Activated T-cell treated with anti-CD3 and anti-CD28 coated beads, Interleukin-2, amount 50 U/mL, for 24 hours (primary cell): Measurements from ENCODE around the gene TSPAN5.

Source experiments
- DNase-seq: peaks from one replicate; pipeline ENCODE4 v3.0.0-alpha.2; 2020
- H3K27ac Mint-ChIP-seq: 2 replicates; pipeline ENCODE4 v1.8.0; 2020; ENCODE audit warnings: mild to moderate bottlenecking, mixed read lengths
- H3K27me3 Mint-ChIP-seq: 2 replicates; pipeline ENCODE4 v1.8.0; 2020; ENCODE audit warnings: mixed read lengths
- H3K36me3 Mint-ChIP-seq: 2 replicates; pipeline ENCODE4 v1.8.0; 2020; ENCODE audit warnings: low read depth, mixed read lengths
- H3K4me1 Mint-ChIP-seq: 2 replicates; pipeline ENCODE4 v1.8.0; 2020; ENCODE audit warnings: low read depth, mixed read lengths
- H3K4me3 Mint-ChIP-seq: 2 replicates; pipeline ENCODE4 v1.8.0; 2020; ENCODE audit warnings: mild to moderate bottlenecking, moderate library complexity, mixed read lengths
- H3K9me3 Mint-ChIP-seq: 2 replicates; pipeline ENCODE4 v1.8.0; 2020; ENCODE audit warnings: mixed read lengths

The TSPAN5 gene

GRCh38 chr4:98685225-98686042 lies 27.0 kb upstream of the TSPAN5 start:
- peaks cover 40% of the 10 kb centered on the region for H3K4me1 Mint-ChIP-seq
- no peaks in the 10 kb centered on the region for H3K27me3 Mint-ChIP-seq
- no peak overlapping the region for H3K27ac Mint-ChIP-seq
- no peaks in the 10 kb centered on the region for H3K9me3 Mint-ChIP-seq
- H3K4me3 Mint-ChIP-seq, result no peak overlapping the region
- no peak for DNase-seq
- H3K36me3 Mint-ChIP-seq, result no peaks in the 10 kb centered on the region

GRCh38 chr4:98682719-98683118 lies 24.3 kb upstream of the TSPAN5 start:
- H3K27ac Mint-ChIP-seq, result no peak overlapping the region
- peaks cover 18% of the 10 kb centered on the region for H3K4me1 Mint-ChIP-seq
- no peak overlapping the region for H3K4me3 Mint-ChIP-seq
- H3K36me3 Mint-ChIP-seq, result no peaks in the 10 kb centered on the region
- no peaks in the 10 kb centered on the region for H3K9me3 Mint-ChIP-seq
- H3K27me3 Mint-ChIP-seq, result no peaks in the 10 kb centered on the region
- no peak for DNase-seq

GRCh38 chr4:98680806-98681205 lies 22.4 kb upstream of the TSPAN5 start:
- Mint-ChIP-seq H3K36me3 (no peaks in the 10 kb centered on the region), H3K9me3 (no peaks in the 10 kb centered on the region), H3K4me3 (no peak overlapping the region), H3K4me1 (peaks cover 4% of the 10 kb centered on the region), H3K27ac (no peak overlapping the region), H3K27me3 (no peaks in the 10 kb centered on the region)
- no peak for DNase-seq

DNA sequence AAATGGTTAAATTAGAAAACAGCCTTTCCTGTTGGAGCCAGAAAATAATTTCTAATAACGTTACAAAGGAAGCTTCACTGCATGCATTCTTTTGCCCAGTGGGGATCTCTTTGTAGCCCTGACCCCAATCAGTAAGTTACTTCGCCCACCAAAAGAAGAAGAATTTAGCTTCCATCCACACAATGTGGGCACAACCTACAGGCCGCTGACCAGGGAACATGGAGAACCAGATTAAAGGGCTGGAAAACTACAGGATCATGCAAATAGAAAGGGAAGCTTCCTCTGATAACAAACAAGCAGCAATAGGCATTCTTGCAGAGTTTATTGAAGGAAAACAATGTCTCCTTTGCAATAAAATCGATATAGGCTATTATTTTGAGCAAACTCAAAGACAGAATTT lies 21.3 kb upstream of the TSPAN5 start:
- DNase-seq, result no peak
- Mint-ChIP-seq H3K27ac (no peak overlapping the region), H3K4me3 (no peak overlapping the region), H3K36me3 (no peaks in the 10 kb centered on the region), H3K9me3 (no peaks in the 10 kb centered on the region), H3K27me3 (no peaks in the 10 kb centered on the region), H3K4me1 (no peaks in the 10 kb centered on the region)

DNA sequence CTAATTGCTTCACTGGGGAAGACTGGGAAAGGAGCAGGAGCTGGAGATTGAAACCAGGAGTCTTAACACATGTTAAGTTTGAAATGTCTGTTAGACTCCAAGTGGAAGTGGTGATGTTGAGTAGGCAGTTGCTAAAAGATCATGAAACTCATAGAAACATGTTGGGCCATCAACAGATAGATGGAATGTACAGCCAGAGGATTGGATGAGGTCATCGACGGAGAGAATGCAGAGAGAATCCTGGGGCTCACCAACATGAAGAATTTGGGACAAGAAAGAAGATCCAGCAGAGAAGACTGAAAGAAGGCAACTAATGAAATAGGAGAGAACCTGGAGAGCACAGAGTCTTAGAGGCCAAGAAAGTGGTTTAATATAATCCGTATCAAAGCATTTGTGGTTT lies 19.4 kb upstream of the TSPAN5 start:
- no peak overlapping the region for H3K27ac Mint-ChIP-seq
- no peaks in the 10 kb centered on the region for H3K27me3 Mint-ChIP-seq
- no peak for DNase-seq
- H3K9me3 Mint-ChIP-seq, result no peaks in the 10 kb centered on the region
- H3K4me3 Mint-ChIP-seq, result no peak overlapping the region
- H3K36me3 Mint-ChIP-seq, result no peaks in the 10 kb centered on the region
- H3K4me1 Mint-ChIP-seq, result peaks cover 11% of the 10 kb centered on the region

- peaks cover 22% of the 10 kb centered on the region for H3K4me1 Mint-ChIP-seq
- no peaks in the 10 kb centered on the region for H3K9me3 Mint-ChIP-seq
- H3K4me3 Mint-ChIP-seq, result no peak overlapping the region
- no peaks in the 10 kb centered on the region for H3K36me3 Mint-ChIP-seq
- H3K27me3 Mint-ChIP-seq, result no peaks in the 10 kb centered on the region
- no peak overlapping the region for H3K27ac Mint-ChIP-seq
- no peak for DNase-seq
Observed at GRCh38 chr4:98674404-98675173, 16.2 kb upstream of the TSPAN5 start.

- peaks cover 22% of the 10 kb centered on the region for H3K4me1 Mint-ChIP-seq
- H3K4me3 Mint-ChIP-seq, result no peak overlapping the region
- H3K36me3 Mint-ChIP-seq, result no peaks in the 10 kb centered on the region
- no peak for DNase-seq
- no peak overlapping the region for H3K27ac Mint-ChIP-seq
- H3K9me3 Mint-ChIP-seq, result no peaks in the 10 kb centered on the region
- H3K27me3 Mint-ChIP-seq, result no peaks in the 10 kb centered on the region
Observed at GRCh38 chr4:98673978-98674377, 15.6 kb upstream of the TSPAN5 start.

- Mint-ChIP-seq H3K9me3 (no peaks in the 10 kb centered on the region), H3K4me3 (peak overlapping the region; percentile 18), H3K36me3 (no peaks in the 10 kb centered on the region), H3K27me3 (no peaks in the 10 kb centered on the region), H3K27ac (no peak overlapping the region), H3K4me1 (peaks cover 22% of the 10 kb centered on the region)
- DNase-seq, result no peak
Observed at GRCh38 chr4:98673288-98673644, 14.9 kb upstream of the TSPAN5 start.

- H3K4me1 Mint-ChIP-seq, result peaks cover 22% of the 10 kb centered on the region
- H3K36me3 Mint-ChIP-seq, result no peaks in the 10 kb centered on the region
- peak overlapping the region; percentile 18 for H3K4me3 Mint-ChIP-seq
- H3K9me3 Mint-ChIP-seq, result no peaks in the 10 kb centered on the region
- no peak for DNase-seq
- H3K27ac Mint-ChIP-seq, result no peak overlapping the region
- no peaks in the 10 kb centered on the region for H3K27me3 Mint-ChIP-seq
Observed at GRCh38 chr4:98672583-98673287, 14.3 kb upstream of the TSPAN5 start.

DNA sequence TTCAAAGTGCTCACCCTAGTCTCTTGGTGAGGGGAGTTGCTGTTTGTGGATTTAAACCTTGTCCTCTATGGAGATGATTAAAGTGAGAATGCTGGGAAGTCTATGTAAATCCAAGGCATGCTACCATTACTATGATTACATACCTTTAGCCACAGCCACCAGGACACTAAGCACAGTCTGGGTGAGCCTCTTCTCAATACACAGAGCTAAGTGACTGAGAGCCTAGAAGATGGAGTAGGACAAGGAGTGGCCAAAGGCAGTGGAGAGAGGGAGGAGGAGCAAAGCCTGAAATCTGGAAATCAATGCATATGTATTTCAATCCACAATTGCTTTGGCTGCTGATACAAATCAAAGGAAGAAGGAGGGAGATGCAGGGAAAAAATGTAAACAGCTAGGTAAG lies 12.7 kb upstream of the TSPAN5 start:
- no peak for DNase-seq
- Mint-ChIP-seq H3K4me1 (peaks cover 22% of the 10 kb centered on the region), H3K4me3 (no peak overlapping the region), H3K27ac (no peak overlapping the region), H3K27me3 (no peaks in the 10 kb centered on the region), H3K9me3 (no peaks in the 10 kb centered on the region), H3K36me3 (no peaks in the 10 kb centered on the region)

DNA sequence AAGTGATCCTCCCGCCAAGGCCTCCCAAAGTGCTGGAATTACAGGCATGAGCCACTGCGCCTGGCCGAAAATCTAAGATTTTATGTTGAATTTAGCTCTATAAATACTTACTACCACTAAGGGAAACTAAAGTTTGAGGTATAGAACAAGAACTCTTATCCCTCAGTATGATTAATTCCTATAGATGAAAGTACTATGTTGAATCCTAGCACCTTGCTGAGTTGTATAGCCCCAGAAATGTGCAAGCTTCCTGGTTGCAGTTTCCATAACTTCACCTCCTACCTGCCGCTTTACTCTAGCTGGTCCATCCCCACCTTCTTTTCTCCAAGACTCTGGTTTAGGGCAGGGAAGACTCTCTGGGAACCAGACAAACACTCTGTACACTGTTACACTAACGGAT lies 11.8 kb upstream of the TSPAN5 start:
- Mint-ChIP-seq H3K27ac (no peak overlapping the region), H3K4me3 (no peak overlapping the region), H3K9me3 (no peaks in the 10 kb centered on the region), H3K36me3 (no peaks in the 10 kb centered on the region), H3K4me1 (peaks cover 22% of the 10 kb centered on the region), H3K27me3 (no peaks in the 10 kb centered on the region)
- no peak for DNase-seq

- Mint-ChIP-seq H3K4me3 (no peak overlapping the region), H3K36me3 (peaks cover 1% of the 10 kb centered on the region), H3K9me3 (peaks cover 2% of the 10 kb centered on the region), H3K27ac (no peak overlapping the region), H3K4me1 (peaks cover 28% of the 10 kb centered on the region), H3K27me3 (no peaks in the 10 kb centered on the region)
- DNase-seq, result no peak
Observed at GRCh38 chr4:98669577-98669976, 11.2 kb upstream of the TSPAN5 start.

GRCh38 chr4:98664959-98665358 lies 6.5 kb upstream of the TSPAN5 start:
- Mint-ChIP-seq H3K27me3 (no peaks in the 10 kb centered on the region), H3K4me3 (no peak overlapping the region), H3K27ac (peak overlapping the region; percentile 80), H3K36me3 (peaks cover 3% of the 10 kb centered on the region), H3K9me3 (peaks cover 4% of the 10 kb centered on the region), H3K4me1 (peaks cover 49% of the 10 kb centered on the region)
- no peak for DNase-seq

DNA sequence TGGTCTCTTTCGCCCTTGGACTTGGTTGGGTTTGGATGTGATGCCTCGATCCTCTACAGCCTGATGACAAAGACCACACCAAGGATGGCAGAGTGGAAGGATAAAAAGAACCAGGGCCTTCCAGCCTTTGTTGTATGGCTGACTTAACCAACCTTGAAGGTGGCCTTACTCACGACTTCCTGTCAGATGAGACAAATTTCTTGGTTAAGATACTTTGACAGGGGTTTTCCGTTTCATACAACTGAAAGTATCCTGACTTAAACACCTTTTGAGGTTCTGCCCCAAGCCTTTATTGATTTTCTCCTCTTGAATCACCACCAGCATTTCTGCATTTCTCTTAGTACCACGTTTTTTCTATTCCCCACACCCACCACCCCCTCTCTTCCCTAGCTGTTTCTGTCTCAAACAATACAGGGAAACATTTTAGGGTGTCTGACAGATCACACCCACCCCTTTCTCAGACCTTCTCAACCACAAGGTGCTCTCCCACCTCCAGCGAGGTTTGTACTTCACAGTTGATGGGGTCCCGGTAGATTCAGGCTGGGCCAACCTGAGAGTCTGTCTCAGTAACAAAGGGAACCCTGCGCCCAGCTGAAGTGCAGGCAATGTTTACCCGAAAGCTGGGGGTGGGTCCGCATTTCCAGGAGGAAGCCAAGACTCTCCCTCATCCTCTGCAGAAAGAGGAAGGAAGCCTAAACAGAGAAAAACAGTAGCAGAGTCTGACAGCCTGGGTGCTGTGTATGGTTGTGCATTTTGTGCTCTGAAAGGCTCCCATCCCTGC lies 5.0 kb upstream of the TSPAN5 start:
- peak overlapping the region; percentile 99 for H3K27ac Mint-ChIP-seq
- peak; percentile 78 for DNase-seq
- peaks cover 4% of the 10 kb centered on the region for H3K9me3 Mint-ChIP-seq
- H3K36me3 Mint-ChIP-seq, result peaks cover 3% of the 10 kb centered on the region
- H3K4me3 Mint-ChIP-seq, result peak overlapping the region; percentile 67
- H3K4me1 Mint-ChIP-seq, result peaks cover 60% of the 10 kb centered on the region
- no peaks in the 10 kb centered on the region for H3K27me3 Mint-ChIP-seq
